HG02642 (cell line): ENCODE measurements around the gene GFM1.
A peak's percentile ranks its signal among the peaks of the same experiment; 100 is the strongest.
"Not testable (repeated sequence)": the region's sequence is repeated elsewhere in the genome, so short reads cannot be mapped to it uniquely, and the experiment has no call there.

ENCODE experiments used
- ATAC-seq: cut with Tn5 transposase; IDR thresholded peaks from one replicate; pipeline ENCODE4 v1.9.1; 2021; ENCODE audit warnings: mild to moderate bottlenecking; ENCODE audit not compliant: unreplicated experiment, poor library complexity

Gene GFM1

DNA sequence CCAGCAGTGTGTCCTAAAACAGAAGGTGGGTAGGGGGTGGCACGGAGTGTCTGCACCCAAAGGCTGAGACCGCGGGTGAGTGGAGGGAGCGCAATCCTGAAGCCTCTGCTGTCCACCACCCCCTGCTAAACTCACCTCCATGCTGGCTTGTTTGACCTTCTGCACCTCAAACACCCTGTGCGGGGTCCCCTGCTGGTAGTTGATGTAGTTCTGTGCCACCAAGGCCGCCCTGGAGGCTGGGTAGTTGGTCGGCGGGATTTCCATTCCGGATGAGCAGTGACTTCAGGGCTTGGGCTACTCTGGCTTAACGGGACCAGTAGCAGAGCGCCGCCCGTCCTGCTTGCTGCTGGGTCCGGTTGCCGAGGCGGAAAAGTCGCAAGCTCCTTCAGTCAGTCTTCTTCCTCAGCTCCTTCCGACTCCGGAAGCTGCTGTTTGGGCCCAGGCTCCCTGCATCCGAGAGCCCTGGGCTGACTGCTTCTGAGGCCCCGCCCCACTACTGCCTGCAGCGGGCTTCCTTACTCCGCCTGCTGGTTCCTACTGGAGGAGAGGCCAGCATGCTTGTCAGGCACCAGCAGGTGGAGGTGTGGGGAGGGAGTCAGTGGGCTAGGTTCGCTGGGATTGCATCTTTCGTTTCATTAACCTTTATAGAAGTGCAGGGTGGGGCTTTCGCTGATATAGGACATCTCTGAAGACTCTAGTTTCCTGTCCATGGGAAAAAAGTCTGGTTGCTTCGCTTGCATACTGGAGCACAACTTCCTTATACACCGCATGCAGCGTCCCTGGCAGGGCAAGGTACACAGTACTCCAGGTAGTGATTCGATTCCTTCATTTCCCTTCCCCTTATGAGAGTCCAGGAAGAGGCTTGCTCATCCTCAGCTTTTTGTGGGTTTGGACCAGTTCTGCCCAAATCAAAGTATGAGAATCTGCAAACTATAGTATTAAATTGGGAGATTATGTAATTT is 28.2 kb downstream of the GFM1 start, which contains the start of gene LXN:
TSS of gene LXN (minus strand) at position 434 of the 962 bp plus-strand sequence. CDS start at position 264, 170 bp downstream.
- peak; percentile 100 for ATAC-seq

DNA sequence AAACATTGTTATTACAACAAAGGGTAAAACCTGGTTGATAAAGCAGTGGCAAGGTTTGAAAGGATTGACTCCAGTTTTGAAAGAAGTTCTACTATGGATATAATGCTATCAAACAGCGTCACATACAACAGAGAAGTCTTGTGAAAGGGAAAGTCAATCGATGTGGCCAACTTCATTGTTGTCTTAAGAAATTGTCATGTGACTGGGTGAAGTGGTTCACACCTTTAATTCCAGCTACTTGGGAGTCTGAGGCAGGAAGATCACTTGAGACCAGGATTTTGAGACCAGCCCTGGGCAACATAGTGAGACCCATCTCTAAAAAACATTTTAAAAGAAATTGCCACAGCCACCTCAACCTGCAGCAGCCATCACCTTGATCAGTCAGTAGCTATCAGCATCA is 34.4 kb downstream of the GFM1 start:
- ATAC-seq = no peak

DNA sequence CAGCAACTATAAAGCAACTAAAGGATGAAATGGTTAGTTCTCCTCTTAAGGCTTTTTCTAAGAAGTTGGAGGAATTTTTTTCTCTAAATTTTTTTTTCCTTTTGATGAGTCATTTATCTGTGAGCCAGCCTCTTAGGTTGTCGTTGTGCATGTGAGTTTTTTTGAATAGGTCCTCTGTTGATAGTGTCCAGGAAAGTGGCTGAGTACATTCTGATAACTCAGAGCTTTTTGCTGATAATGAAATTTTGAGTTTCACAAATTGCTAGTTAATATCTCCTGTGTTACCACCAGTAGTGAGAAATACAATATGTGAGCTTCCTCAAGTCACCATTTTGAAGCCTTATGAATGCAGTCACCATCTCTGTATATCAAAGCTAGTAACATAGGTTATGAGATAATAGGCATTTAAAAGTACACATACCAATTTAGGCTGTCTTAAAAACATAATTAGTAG is 35.2 kb downstream of the GFM1 start:
- ATAC-seq = no peak

DNA sequence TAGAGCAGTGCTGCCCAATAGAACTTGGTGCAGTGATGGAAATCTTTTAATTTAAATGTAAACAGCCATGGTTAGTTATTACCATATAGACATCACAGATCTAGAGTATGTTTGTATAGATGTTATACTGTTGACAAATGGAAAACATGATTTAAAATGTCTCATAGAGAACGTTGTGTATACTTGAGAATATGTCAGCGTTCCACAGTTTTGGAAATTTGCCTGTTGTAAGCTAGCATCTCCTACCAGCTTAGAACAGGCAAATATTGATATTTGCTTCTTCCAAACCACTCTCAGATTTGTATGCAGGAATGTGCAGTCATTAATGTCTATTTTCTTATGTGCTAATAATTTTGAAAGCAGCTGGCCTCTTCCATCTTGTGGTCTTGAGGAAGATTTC is 36.5 kb downstream of the GFM1 start:
- ATAC-seq = no peak

DNA sequence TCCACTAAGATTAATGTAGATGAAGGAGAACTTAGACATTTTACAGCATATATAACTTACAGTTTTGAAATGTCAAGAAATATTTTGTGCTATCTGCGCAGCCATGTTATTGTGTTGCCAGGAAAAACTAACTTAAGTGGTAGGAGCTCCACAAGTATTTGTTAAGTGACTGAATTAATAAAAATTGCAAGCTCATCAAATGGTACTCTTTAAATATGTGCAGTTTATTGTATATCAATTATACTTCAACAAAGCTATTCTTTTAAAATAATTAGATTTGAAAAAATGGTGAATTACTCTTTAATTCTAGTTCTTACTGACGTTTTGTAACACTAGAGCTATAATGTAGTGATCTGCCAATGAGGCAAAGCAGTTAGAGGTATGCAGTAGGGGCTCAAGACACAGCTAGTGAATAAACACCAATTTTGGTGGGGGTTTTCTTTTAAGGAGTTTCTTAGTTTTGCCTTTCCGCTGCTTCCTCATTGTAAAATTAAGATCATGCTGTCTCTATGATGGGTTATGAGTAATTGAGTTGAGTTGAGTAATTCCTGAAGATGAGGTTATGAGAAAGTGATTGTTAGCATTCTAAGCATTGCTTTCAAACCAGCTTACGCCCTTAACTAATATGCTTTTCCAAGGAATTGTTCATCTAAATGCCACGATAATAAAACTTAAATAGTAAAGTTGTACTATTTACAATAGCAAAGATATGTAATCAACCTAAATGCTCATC is 39.1 kb downstream of the GFM1 start:
- ATAC-seq = no peak

DNA sequence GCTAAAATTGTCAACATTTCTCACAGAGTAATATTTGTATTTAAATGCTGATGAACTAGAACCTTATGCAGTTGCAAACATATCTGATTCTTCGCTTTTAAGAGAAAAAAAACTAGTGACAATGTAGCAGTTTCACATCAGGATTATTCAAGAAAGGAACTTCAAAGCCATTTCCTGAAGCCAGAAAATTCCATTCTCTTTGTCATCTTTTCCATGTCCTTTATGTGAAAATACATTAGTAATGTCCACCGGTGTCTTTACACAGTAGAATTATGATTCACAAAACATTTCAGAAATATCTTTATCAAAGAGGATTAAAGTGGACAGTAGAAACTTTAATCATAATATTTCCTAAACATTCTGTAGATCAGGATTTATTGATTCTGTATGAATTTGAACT is 40.8 kb downstream of the GFM1 start:
- no peak for ATAC-seq

DNA sequence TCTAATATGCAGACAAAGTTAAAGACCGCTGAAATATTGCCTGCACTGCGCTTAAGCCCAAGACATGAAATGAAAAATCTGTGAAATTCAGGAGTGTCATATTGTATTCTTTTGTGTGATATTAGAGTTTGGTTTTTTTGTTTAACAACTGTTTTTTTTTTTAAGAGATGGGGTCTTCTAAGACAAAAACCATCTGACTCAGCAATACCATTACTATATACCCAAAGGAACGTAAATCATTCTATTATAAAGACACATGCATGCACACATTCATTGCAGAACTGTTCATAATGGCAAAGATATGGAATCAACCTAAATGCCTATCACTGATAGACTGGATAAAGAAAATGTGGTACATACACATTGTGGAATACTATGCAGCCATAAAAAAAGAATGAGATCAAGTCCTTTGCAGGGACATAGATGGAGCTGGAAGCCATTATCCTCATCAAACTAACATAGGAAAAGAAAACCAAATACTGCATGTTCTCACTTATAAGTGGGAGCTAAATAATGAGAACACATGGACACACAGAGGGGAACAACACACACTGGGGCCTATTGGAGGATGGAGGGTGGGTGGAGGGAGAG is 49.6 kb downstream of the GFM1 start:
- not testable (repeated sequence) for ATAC-seq

DNA sequence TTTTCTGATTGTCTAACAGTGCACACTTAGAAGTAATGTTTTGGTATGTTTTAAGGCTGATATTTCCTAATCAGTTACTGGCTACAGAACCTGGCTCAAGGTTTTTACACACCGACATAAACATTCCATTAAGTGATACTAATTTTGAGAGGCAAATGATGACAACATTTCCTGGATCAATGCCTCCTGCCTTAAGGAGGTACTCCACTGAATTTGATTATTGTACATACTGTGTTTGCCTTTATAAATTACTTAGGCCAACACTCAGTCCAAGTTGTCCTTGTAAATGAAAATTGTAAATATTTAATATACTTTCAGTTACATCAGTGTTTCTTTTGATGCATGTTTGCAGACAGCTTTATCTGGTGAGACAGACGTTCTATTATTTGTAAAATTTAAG is 52.3 kb downstream of the GFM1 start:
- ATAC-seq = no peak

DNA sequence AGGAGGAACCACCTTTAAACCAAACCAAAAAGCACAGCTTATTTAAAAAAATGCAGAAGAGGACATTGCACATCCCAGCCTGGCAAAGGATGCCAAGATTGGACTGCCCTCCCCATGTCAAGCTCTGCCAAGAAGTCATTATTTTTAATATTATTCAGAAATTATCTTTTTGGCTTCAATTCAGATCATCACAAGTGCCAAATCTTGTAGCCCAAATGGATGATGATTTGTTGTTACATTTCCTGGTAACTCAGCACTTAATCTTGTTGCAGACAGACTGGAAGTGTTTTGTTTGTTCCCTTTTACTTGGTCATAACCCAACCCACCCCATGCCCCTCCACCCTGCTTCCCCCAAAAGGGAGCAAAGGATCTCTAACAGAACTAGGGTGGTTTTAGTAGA is 56.2 kb downstream of the GFM1 start:
- no peak for ATAC-seq

DNA sequence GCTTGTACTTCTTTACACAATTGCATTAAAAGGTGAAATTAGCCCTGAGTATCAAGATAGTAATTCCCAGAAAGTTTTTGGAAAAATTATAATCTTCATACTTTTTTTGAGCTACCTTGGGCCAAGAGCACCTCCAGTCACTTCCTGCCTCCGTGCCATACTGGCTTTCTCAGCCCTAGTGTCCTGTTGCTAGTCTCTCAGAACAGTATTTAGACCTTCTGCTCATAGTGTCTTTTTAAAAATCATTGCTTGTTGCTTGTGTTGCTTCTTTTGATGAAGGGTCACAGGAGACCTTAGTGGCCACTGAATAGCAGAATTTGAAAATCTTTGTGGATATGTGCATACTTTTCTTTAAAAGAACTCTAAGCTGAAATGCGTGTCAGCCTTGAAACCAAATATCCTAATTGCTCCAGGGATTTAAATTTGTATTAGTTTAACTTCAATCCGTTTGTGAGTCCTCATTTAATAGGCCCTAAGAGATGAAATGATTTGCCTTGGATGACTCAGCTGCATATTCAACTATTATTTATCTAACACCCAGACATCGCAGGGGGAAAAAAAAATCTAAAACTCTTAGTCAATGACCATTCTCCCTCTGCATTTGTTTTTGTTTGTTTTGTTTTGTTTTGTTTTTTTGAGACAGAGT is 57.2 kb downstream of the GFM1 start:
- ATAC-seq = no peak

DNA sequence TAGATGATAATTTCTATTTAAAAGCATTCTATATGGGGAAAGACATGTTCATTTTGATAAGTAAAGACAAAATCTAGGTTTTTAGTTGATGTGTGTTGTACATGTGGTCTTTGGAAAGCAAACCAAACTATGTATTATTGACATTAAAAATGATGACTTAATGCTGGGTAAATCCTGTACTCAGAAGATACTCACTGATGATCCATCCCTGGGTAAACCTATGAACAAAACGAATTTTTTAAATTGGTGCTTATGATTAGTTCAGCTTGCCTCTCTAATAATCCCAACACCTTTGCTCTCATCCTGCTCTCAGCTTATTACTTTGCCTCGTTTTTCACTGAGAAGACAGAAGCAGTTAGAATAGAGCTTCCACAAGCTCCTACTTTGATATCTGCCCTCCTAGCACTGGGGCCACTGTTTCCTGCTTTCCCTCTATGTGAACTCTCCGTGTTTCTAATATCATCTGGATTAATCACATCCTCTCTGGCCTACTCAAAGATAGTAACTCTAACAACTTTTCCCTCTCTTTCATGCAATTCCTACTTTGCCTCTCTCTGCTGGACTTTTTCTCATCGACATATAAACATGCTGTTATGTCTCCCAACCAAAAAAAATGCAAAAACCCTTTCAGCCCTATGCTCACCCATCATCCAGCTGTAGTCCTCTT is 58.6 kb downstream of the GFM1 start:
- ATAC-seq = no peak

DNA sequence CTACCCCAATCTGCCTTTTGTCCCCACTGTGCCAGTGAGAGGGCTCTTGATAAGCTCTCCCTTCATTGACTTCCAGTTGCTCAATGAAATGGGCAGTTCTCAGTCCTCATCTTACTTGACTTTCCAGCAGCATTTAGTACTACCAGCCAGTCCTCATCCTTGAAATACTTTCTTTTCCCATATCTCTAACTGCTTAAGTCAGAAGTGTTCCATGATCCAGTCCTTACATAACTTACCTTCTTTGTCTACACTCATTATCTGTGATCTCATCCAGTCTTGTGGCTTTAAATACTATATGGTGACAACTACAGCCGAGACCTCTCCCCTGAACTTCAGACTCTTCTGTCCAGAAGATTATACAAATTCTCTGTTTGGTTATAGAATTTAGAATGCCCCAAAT is 59.2 kb downstream of the GFM1 start:
- no peak for ATAC-seq

DNA sequence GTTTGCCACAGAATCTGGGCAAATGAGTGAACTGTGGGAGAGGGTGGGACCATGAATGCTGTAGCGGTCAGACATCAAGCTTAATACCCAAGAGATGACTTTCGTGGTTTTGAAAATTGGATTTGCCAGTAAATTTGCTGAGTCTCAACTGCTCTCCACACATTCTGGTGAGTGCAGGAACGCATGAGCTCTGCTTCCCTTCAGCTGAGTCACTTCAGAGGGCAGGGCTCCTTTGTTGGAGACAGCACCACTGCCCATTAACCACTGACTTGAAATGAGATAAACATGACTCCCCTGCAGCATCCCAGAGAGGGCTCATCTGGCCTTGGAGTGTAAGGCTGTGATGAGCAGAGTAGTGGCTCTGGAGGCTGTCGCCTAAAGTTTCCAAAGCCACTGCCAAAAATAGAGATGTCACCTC is 65.3 kb downstream of the GFM1 start:
- no peak for ATAC-seq

DNA sequence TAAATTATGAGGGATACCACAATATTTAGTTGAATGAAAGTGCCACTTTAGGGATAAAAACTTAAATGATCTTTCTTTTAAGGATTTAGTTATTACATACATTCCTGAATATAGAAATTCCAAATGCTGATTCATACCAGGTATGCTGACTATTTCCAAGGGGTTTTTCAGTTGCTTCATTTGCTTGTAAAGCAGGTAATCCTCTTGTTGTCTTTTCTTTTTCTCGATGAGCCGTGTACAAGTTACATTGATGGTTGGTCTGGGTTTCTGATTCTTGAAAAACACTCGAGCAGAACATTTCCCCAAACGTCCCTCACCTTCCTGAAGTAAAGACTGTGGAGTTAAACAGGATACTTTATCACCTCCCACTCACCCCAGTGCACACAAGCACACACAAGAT is 66.3 kb downstream of the GFM1 start:
- ATAC-seq = no peak

DNA sequence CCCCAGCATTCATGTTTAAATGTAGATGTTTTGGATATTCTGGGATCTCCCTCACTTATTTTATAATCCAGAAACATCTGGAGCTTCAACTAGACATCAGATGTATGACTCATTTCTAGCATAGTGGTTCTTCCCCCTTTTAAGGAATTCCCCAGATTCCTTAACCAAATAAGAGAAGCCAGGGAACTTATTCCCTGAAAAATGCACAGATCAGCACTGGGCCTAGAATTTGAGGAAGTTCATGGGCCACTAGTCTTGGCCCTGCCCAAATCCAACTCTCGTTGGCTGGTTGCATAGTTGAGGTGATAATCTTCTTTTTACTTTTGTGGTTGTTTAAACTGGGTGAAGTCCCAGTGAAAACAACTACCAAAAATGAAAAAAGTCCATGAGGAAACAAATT is 67.6 kb downstream of the GFM1 start:
- no peak for ATAC-seq

DNA sequence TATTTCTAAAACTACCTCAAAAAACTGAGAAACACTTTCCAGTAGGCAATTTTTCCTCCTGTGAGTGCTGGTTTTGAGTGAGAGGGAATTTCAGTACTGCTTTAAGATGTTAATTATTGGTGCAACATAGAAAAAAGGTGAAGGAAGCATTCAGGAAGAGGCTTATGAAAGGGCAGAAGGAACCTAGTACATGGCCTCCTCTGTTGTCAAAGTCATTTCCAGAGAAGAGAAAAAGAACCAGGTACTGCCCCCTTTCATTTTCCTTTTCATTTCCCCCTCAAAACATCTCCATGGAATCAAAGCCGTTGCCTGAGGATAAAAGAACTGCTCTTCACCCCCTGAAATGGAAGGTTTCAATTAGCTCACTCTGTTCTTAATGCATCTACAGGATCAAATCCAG is 68.1 kb downstream of the GFM1 start:
- ATAC-seq = peak; percentile 29

DNA sequence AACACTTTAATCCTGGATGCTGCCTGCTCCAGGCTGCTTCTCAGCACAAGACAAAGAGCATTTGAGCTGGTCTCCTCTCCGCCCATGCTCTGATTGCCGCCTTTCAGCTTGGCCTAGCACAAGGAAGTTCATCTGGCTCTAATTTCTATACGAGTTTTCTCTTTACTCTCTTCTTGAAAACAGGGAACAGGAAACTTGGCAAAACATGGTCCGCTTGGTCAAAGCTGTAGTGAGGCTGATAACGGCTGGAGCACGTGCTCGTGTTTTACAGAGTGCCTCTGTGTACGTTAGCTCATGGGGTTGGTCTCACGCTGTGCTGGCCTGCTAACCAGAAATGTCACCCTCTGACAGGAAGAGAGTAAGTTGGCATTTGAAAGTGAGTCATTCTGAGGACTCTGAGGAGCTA is 68.8 kb downstream of the GFM1 start:
- no peak for ATAC-seq

DNA sequence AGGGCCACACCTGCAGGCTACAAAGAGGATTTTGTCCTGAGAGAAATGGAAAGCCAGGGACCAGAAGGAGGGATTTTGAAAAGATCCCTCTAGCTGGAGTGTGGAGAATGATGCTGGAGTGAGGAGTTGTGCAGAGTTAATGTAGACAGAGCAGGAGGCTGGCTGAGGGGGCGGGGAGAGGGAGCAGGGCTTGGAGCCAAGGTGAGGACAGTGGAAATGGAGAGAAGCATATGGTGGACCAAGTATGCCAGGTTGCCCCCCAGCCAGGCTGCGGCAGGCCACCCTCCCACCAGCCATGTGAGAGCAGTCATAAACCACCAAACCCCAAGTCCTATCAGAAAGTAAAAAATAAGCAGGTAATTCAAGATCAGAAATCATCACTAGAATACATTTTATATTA is 73.2 kb downstream of the GFM1 start:
- ATAC-seq = no peak

DNA sequence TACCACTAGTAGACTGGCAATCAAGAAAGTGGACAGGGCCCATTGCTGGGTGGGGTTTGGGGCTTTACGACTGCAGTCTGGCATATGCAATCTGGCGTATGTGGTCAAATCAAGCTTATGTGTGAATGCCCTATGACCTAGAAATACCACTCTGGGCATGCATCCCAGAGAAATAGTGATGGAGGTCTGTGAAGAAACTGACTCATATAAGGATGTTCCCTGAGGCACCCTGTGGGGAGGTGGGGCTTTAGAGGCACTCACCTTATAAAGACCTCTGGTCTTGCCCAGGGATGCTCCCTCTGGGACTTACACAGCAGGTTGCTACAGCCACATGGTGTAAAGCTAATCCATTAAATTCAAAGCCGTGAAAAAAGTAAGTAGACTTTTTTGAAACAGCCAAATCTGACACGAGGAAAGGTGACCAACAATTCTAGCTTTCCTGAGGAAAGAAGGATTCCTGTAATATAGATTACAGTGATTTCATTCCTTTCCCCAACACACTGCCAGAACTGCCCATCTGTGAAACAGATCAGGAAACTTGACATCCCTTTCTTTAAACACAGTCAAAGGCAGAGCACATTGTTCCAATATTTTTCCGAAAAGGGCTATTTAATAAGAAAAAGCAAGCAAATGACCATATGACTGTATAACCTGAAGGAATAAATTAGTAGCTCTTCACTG is 74.3 kb downstream of the GFM1 start:
- ATAC-seq = no peak
